ENCODE results near the gene ANO7.

ANO7 gene

GRCh38 chr2:241249654-241250053, 61.2 kb downstream of the ANO7 start:
- no peak for DNase-seq (ENCODE audit: low read depth)

GRCh38 chr2:241252778-241253475, 64.5 kb downstream of the ANO7 start:
- DNase-seq (ENCODE audit: low read depth), result no peak

DNA sequence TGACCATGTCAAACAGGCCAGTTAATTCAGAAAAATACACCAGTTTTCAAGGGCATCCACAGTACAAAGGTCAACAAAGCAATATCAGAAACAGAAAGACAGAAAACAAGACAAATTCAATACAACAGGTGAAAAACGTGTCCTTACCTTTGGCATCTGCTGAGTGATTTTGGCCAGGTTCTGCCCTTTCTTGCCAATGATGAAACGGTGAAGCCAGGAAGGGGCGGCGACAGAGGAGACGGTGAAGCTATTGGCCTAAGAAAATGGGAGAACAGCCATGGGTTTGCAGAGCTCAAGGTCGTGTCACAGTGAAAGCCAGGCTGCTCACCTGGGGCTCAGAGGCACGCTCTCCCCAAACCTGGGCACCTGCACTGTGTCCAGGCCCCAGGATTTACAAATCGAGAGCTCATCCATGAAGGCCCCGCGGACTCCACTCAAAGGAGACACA, 66.5 kb downstream of the ANO7 start:
- no peak for DNase-seq (ENCODE audit: low read depth)

DNA sequence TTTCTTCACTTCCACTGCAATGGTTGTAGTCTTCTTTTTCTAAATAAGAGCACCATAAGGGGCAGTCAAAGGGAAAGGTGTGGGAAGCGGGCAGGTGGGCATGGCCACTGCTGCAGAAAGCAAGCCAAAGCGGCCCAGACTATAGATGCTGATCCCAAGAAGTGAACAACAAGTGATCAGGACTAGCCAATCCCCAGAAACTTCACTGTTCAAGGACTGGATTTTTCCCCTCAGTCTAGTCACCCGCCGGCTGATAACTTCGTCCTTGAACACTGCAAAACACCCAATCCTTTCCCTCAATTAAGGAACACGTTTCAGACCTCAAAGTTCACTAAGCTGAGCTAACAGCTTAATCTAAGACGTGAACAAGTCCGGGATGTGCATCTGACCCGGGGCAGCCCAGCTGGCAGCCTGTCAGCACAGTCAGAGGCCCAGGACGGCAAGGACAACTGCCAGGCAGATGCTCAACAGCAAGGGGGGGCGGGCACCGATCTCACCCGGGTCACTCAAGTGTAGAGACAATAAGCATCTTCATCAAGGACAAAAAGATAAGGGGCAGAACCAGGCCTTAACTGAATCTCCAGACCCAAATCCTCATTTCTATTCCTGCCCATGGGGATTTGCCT, 67.2 kb downstream of the ANO7 start:
- no peak for DNase-seq (ENCODE audit: low read depth)

- DNase-seq (ENCODE audit: low read depth), result no peak
Observed at GRCh38 chr2:241256168-241256545, 67.7 kb downstream of the ANO7 start.

GRCh38 chr2:241257419-241258032, 69.0 kb downstream of the ANO7 start:
- no peak for DNase-seq (ENCODE audit: low read depth)

DNA sequence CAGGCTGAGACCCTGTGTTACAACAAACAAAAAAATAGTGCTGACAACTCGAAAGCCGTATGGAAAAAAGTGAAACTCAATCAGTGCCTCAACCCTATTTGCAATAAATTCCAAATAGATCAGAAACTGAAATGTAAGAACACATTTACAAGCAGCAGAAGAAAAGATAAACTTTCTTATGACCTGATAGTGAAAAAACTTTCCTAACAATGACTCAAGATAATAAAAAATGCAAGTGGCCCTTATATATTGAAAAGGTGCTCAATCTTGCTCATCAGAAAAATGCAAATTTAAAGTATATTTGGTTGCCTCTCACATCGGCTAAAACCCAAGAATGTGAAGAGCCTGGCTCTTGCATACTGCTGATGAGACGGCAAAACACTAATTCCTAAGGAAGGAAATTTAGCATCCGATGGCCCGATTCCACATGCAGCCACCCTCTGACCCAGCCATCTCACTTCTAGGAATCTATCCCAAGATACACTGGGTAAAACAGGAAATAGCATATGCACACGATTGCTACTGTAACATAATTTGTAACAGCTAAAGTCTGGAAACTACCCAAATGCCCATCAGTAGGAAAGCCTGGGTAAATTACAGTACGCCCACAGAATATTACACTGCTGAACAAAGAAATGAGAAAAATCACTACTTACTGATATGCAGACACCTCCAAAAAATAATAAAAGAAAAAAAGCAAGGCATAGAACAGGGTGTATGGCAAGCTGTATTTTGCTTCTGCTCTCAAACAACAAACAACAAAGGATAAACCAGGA, 70.2 kb downstream of the ANO7 start:
- no peak for DNase-seq (ENCODE audit: low read depth)

DNA sequence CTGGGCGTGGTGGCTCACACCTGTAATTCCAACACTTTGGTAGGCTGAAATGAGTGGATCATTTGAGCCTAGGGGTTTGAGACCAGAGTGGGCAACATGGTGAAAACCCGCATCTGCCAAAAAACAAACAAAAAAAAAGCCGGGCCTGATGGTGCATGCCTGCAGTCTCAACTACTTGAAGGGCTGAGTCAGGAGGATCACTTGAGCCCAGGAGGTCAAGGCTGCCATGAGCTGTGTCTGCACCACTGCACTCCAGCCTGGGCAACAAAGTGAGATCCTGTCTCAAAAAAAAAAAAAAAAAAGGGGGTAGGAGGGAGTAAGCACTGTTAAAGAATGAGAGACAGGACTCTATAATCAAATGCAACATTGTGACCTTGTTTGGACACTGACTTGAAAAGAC, 72.4 kb downstream of the ANO7 start:
- no peak for DNase-seq (ENCODE audit: low read depth)

- DNase-seq (ENCODE audit: low read depth), result no peak
Observed at GRCh38 chr2:241261628-241262027, 73.2 kb downstream of the ANO7 start.

- DNase-seq (ENCODE audit: low read depth), result no peak
Observed at GRCh38 chr2:241263061-241263460, 74.6 kb downstream of the ANO7 start.

DNA sequence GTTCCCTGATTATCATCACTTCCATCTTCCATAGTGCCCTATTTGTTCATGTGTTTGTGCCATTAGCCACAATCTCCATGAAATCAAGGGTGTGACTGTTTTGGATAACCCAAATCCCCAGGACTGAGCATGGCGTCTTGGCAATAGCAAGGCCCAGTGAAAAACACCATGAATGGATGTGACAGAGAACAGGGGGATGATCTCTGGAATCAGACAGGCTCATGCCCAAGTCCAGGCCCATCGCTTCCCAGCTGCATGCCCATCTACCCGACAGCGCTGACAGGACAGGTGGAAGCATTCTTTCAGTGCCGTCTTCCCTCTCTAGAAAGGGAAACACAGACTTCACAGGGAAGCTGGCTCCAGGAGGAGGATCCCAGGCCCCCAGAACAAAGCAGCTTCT, 77.0 kb downstream of the ANO7 start:
- DNase-seq (ENCODE audit: low read depth), result no peak

GRCh38 chr2:241267249-241268067, 79.0 kb downstream of the ANO7 start:
- DNase-seq (ENCODE audit: low read depth), result no peak

DNA sequence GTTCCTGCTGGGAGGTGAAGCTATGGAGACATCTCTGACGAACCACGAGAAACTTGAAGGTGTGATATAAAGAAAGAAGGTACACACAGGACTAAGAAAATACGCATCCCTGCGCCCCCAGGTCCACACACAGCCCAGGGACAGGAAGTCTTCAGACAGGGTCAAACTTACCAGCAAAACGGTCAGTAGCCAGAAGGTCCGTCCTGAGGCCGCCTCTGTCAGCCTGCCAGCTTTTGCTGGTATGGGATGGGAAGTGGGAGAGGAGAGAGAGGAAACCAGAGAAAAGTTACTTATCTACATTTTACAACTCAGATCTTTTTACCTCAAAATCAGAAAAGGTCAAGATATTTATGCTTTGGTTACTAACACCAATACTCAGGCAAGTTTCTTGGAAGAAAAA, 79.8 kb downstream of the ANO7 start:
- DNase-seq (ENCODE audit: low read depth), result no peak

GRCh38 chr2:241268716-241269445, 80.4 kb downstream of the ANO7 start:
- no peak for DNase-seq (ENCODE audit: low read depth)

DNA sequence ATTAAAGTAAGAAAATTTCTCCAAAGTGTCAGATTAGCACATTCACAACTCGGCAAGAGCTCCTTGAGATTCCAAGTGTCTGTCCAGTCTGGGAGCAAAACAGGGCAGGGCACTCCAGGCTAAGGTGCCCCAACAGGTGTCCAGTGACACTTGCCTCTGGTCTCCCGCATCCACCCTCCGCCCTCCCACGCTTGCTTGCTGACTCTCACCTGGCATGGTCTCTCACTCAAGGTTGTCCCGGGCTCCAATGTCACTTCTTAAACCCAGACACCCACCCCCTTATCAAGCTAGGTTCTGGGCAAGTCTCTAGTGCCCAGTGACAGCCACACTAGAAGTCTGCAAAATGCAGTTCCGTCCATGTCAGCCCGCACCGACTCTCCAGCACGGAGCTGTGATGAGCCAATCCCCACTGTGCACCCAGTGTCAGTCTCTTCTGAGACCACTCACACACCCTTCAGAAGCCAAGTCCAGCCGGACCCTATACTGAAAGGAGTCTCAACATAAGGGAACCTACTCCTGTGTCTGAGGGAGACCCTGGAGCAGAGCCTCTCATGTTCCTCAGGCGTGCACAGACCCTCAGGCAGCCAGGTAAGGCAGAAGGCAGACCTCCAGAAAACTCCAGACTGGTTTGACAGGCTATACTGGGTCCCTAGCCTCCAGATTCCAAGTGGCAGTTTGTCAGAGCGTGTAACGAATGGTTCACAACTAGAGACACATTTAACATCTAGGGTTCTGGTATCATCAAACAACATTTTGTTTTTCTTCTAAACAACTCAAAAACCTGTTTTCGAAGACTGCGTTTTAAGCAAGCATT, 81.4 kb downstream of the ANO7 start:
- no peak for DNase-seq (ENCODE audit: low read depth)

DNA sequence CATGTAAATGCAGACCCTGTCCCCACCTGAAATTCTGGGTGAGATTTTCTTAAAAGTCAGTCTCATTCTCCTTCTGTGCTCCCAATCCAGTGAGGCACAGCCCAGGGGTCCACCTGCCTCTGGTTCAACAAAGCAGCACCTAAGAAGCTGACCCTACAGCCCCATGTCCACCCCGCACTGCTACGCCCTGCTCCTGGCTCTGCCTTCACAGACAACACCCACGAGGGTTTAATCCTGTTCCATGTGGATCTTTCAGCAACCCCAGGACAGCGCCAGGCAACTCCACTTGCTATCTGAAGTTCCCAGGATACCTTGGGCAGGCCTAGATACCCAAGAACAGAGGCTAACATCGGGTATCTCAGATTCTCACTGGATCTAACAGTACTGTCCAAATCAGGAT, 82.1 kb downstream of the ANO7 start:
- DNase-seq (ENCODE audit: low read depth), result no peak

DNA sequence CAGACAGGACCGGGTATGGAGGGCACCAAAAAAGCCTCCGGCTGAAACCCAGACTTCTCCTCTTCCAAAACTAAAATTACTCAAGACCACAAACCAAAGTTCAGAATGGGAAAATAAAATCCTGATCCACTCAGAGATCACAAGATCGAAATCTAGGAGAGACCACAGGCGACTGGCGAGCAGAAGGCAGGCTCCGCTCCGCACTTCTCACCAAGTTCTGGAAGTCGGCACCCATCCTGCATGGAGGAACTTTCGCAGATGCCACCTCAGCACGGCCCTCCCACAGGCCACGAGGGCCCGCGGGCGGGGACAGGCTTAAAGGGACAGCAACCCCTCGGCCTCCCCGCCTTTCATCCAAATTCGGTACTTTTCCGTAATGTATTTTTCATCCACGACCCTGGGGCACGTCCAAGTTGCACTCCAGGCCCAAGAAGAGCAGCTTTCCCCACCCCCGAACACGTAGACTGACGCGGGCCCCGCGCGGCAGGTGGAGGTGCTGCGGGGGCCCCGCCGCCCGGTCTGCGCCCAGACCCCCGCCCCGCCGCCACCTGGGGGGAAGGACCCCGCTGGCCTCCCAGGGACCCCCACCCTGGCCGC, 83.3 kb downstream of the ANO7 start:
- DNase-seq (ENCODE audit: low read depth), result peak; percentile 47

DNA sequence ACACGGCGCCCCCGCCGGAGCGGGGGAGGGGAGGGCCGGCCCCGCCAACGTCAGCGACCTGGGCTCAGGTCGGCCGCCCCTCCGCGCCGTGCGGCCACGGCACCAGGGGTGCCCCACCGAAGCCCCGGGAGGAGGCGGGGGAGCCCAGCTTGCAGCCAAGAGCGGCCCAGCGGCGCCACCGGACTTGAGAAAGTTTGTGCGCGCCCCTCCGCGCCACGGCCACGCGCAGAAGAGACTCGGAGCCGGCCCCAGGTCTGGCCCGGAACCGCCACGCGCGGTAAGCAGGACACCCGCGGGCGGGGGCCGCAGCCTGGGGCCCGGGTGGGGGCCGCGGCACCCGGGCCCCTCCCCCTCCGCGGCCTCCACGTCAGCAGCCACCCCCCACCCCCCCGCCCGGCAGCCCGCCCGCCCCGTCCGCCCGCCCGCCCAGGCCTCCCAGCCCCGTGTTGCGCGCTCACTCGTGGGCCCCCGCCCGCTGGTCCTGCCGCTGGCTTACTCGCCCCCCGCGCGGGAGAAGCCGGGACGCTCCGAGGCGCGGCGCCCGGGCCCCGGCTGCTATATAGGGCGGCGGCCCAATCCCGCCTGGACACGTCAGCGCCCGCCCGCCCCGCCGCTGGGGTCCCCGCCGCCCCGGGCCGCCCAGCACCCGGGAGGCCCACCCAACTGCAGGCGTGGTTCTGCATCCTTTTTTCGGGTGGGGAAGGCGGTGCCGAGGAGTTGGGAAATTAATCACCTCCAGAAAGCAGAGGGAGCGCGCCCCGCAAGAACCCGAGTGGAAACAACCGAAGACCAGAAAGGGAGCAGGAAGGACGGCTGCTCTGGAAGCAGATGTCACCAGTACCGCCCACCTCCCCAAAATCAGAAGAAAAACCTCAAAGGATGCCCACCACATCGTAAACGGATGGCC, 84.1 kb downstream of the ANO7 start:
- peak; percentile 29 for DNase-seq (ENCODE audit: low read depth)

Data from activated T-cell treated with anti-CD3 and anti-CD28 coated beads for 1 hour (primary cell).